ENCODE data around the gene TBC1D9B. TPM values are rescaled to one million over a fixed set of nuclear protein-coding genes. Genes with fewer than 3 reads are reported as not detected.

The TBC1D9B gene
- total RNA-seq, 1 donor from 2014 or later, result 125 TPM

DNA sequence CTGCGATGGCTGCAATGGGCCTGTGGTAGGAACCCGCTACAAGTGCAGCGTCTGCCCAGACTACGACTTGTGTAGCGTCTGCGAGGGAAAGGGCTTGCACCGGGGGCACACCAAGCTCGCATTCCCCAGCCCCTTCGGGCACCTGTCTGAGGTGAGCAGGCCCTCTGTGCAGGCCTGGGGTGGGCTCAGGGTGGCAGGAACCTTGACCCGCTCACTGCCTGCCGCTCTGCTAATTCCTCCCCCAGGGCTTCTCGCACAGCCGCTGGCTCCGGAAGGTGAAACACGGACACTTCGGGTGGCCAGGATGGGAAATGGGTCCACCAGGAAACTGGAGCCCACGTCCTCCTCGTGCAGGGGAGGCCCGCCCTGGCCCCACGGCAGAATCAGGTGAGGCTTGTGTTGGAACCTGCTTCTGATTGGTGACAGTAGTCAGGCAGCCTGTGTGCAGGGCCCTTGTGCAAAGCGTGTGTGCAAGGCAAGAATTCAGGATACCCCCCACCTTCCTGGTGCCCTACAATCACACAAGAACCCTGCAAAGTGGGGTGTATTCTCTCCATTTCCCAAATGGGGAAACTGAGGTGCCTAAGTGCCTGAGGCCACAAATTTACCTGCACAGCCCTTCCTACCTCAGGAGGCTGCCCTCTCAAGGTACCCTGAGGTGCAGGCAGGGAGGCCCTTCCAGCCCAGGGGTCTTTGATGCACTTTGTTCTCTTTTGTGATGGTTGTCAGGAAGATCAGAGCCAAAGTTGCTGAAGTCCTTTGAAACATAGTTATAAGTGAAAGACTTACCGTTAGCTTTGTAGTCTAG is 83.6 kb downstream of the TBC1D9B start:
- H3K9me3 ChIP-seq, result no peaks in the 10 kb centered on the region
- intact Hi-C loops (cut with DNase I), result no loop called here
- peaks cover 85% of the 10 kb centered on the region for H3K4me1 ChIP-seq
- H3K36me3 ChIP-seq, result peaks cover 0 to 65% of the 10 kb centered on the region in 2 donors
- peak overlapping the region; percentile 99 for H3K27ac ChIP-seq
- H3K27me3 ChIP-seq, result no peaks in the 10 kb centered on the region
- no peak for DNase-seq (ENCODE audit: extremely low spot score in 2 of 2)
- peak overlapping the region; percentile 1 to 3 for H3K4me3 ChIP-seq
- TF ChIP-seq POLR2AphosphoS5 (IDR thresholded peaks at IDR 0.05; ENCODE audit: insufficient read depth in 1 of 2, low read depth in 1 of 2) (no peak), POLR2A (IDR thresholded peaks at IDR 0.05) (no peak)

DNA sequence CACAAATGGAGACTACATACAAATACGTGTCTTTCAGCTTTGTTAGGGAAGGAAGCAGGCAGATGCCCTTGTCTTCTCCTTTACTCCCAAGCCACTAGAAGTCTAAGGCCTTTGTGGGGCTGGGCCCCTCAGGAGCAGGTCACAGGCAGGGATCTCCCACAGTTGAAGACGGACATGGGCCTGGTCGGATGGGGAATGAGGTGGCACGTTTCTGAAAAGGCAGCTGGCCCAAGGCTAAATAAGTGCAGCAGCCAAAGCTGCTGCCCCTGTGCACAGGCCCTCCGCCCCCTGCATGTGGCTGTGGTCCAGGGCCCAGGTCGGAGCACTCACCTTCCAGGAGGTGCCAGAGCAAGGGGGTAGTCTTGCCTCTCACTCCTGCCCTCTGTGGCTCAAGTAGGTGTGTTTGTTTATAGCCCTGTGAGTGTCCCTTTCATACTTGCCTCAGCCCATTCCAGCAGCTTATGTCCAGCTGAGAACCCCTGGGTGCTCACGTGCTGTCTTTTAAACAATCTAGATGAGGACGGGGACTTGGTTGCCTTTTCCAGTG is 85.2 kb downstream of the TBC1D9B start:
- peaks cover 82% of the 10 kb centered on the region for H3K4me1 ChIP-seq
- peaks cover 0 to 49% of the 10 kb centered on the region in 2 donors for H3K36me3 ChIP-seq
- intact Hi-C loops (cut with DNase I), result no loop called here
- H3K27ac ChIP-seq, result peak overlapping the region; percentile 99
- no peaks in the 10 kb centered on the region for H3K27me3 ChIP-seq
- no peaks in the 10 kb centered on the region for H3K9me3 ChIP-seq
- TF ChIP-seq POLR2A (IDR thresholded peaks at IDR 0.05), result no peak
- no peak for TF ChIP-seq POLR2AphosphoS5 (IDR thresholded peaks at IDR 0.05; ENCODE audit: insufficient read depth in 1 of 2, low read depth in 1 of 2)
- TF ChIP-seq, protein P1, sequence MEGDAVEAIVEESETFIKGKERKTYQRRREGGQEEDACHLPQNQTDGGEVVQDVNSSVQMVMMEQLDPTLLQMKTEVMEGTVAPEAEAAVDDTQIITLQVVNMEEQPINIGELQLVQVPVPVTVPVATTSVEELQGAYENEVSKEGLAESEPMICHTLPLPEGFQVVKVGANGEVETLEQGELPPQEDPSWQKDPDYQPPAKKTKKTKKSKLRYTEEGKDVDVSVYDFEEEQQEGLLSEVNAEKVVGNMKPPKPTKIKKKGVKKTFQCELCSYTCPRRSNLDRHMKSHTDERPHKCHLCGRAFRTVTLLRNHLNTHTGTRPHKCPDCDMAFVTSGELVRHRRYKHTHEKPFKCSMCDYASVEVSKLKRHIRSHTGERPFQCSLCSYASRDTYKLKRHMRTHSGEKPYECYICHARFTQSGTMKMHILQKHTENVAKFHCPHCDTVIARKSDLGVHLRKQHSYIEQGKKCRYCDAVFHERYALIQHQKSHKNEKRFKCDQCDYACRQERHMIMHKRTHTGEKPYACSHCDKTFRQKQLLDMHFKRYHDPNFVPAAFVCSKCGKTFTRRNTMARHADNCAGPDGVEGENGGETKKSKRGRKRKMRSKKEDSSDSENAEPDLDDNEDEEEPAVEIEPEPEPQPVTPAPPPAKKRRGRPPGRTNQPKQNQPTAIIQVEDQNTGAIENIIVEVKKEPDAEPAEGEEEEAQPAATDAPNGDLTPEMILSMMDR (IDR thresholded peaks at IDR 0.05), result no peak
- H3K4me3 ChIP-seq, result peak overlapping the region; percentile 85 to 99
- no peak for DNase-seq (ENCODE audit: extremely low spot score in 2 of 2)

DNA sequence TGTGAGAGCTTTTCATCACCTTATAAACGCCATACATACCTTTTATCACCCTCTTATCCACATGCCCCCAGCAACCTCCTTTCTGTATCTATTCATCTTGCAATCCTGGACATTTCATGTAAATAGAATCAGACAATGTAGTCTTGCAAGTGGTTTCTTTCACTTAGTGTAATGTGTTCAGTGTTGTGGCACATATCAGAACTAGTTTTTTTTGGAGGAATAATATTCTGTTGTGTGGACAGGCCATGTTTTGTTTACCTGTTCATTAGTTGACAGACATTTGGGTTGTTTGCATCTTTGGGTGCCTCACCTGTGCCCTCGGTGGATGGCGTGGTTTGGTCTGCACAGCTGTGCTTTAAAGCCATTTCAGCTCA is 85.7 kb downstream of the TBC1D9B start:
- intact Hi-C loops (cut with DNase I), result no loop called here
- Histone ChIP-seq H3K9me3 (no peaks in the 10 kb centered on the region), H3K27ac (peak overlapping the region; percentile 99), H3K4me1 (peaks cover 82% of the 10 kb centered on the region), H3K4me3 (peak overlapping the region; percentile 85 to 99), H3K27me3 (no peaks in the 10 kb centered on the region), H3K36me3 (peaks cover 0 to 47% of the 10 kb centered on the region in 2 donors)
- no peak for DNase-seq (ENCODE audit: extremely low spot score in 2 of 2)
- TF ChIP-seq, protein P1 (IDR thresholded peaks at IDR 0.05), result no peak
- TF ChIP-seq POLR2AphosphoS5 (IDR thresholded peaks at IDR 0.05; ENCODE audit: insufficient read depth in 1 of 2, low read depth in 1 of 2), result no peak
- TF ChIP-seq POLR2A (IDR thresholded peaks at IDR 0.05), result no peak

- intact Hi-C loops (cut with DNase I), result loop anchor here (2.0 kb wide), 1 partner anchor 15 kb away; the partner anchor contains the start of gene MGAT4B
- peak overlapping the region; percentile 99 for H3K27ac ChIP-seq
- peak in 1 of 2 donors; percentile 96 for DNase-seq (ENCODE audit: extremely low spot score in 2 of 2)
- no peaks in the 10 kb centered on the region for H3K9me3 ChIP-seq
- TF ChIP-seq POLR2AphosphoS5 (IDR thresholded peaks at IDR 0.05; ENCODE audit: insufficient read depth in 1 of 2, low read depth in 1 of 2), result peak; percentile 83 to 98
- TF ChIP-seq POLR2A (IDR thresholded peaks at IDR 0.05), result peak in 1 of 2 donors; percentile 91
- TF ChIP-seq, protein P1 (IDR thresholded peaks at IDR 0.05), result peak in 1 of 3 experiments; percentile 12
- H3K4me1 ChIP-seq, result peaks cover 82% of the 10 kb centered on the region
- H3K27me3 ChIP-seq, result no peaks in the 10 kb centered on the region
- peak overlapping the region; percentile 85 to 99 for H3K4me3 ChIP-seq
- H3K36me3 ChIP-seq, result peaks cover 0 to 41% of the 10 kb centered on the region in 2 donors
Measured at GRCh38 chr5:179821298-179822058, 86.2 kb downstream of the TBC1D9B start.

Data from vagina (tissue), 2 donors.